ENCODE results near the gene INPP5J.

DNA sequence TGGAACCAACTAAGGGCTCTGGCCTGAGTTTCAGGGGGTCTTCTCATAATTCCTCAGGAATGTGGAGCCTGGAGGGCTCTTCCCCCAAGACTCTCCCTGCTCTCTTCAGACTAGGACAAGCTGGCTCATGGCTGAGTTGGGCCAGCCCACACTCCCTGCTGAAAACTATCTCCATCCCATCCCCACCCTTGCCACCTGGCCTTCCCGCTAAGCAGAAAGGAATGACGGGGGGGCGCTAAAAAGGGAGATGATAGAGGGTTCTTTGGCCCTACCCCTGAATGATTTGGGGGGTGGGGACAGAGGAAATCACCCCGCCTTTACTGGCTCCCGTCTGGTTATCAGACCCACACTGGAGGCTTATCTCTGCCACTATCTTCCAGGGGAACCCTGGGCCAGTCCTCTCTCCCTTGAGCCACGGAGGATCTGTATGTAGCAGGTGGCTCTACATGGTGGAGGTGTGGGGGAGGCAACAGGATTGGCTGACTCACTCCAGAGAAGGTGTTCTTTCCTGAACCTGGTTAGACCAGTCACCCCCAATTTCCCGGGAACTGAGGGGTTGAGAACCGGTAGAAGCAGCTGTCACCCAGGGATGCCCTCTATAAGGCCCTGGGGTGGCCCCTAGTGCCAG, 35.9 kb upstream of the INPP5J start:
- TF ChIP-seq, protein P1, sequence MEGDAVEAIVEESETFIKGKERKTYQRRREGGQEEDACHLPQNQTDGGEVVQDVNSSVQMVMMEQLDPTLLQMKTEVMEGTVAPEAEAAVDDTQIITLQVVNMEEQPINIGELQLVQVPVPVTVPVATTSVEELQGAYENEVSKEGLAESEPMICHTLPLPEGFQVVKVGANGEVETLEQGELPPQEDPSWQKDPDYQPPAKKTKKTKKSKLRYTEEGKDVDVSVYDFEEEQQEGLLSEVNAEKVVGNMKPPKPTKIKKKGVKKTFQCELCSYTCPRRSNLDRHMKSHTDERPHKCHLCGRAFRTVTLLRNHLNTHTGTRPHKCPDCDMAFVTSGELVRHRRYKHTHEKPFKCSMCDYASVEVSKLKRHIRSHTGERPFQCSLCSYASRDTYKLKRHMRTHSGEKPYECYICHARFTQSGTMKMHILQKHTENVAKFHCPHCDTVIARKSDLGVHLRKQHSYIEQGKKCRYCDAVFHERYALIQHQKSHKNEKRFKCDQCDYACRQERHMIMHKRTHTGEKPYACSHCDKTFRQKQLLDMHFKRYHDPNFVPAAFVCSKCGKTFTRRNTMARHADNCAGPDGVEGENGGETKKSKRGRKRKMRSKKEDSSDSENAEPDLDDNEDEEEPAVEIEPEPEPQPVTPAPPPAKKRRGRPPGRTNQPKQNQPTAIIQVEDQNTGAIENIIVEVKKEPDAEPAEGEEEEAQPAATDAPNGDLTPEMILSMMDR (conservative IDR thresholded peaks at IDR 0.05; ENCODE audit: low read depth, low read length) = no peak
- no peak for TF ChIP-seq EZH2 (IDR thresholded peaks at IDR 0.05; ENCODE audit: borderline replicate concordance, low read depth, low read length, poor library complexity, severe bottlenecking)

All from A673 (cell line).